Calu3 (cell line): ENCODE data around the gene SEC23A. TPM values are rescaled to one million over a fixed set of nuclear protein-coding genes. Genes with fewer than 3 reads are reported as not detected.

Experiments
- BruUV-seq: library from RNA; stranded (reverse); fragments of 400-500 nt; replicated peaks from 2 replicates; lab custom pipeline; 2021; lab: Mats Ljungman, UMichigan
- CTCF ChIA-PET: fragments of 300-600 bp; sonication (Branson Sonifier 250); formaldehyde crosslinking; loops from one replicate; lab custom pipeline; 2022; ENCODE audit warnings: antibody characterized with exemption; lab: Charles Lee
- DNase-seq: peaks from one replicate; pipeline ENCODE4 v3.0.0; 2022
- H3K27ac Mint-ChIP-seq: one replicate; pipeline ENCODE4 v1.8.0; 2022; ENCODE audit warnings: mixed read lengths; ENCODE audit not compliant: unreplicated experiment
- H3K27me3 Mint-ChIP-seq: one replicate; pipeline ENCODE4 v1.8.0; 2022; ENCODE audit warnings: mixed read lengths; ENCODE audit not compliant: unreplicated experiment
- H3K36me3 Mint-ChIP-seq: one replicate; pipeline ENCODE4 v1.8.0; 2022; ENCODE audit warnings: mild to moderate bottlenecking, moderate library complexity, mixed read lengths; ENCODE audit not compliant: insufficient read depth, unreplicated experiment
- H3K4me1 Mint-ChIP-seq: one replicate; pipeline ENCODE4 v1.8.0; 2022; ENCODE audit warnings: mild to moderate bottlenecking, low read depth, mixed read lengths; ENCODE audit not compliant: unreplicated experiment
- H3K4me3 Mint-ChIP-seq: one replicate; pipeline ENCODE4 v1.8.0; 2022; ENCODE audit warnings: mild to moderate bottlenecking, low read depth, moderate library complexity, mixed read lengths; ENCODE audit not compliant: unreplicated experiment
- H3K9me3 Mint-ChIP-seq: one replicate; pipeline ENCODE4 v1.8.0; 2022; ENCODE audit warnings: low read depth, mixed read lengths; ENCODE audit not compliant: unreplicated experiment
- CTCF ChIP-seq: fragments of 200-600 bp; IDR thresholded peaks from one replicate; pipeline ENCODE4 v1.8.0; 2022; ENCODE audit warnings: antibody characterized with exemption; ENCODE audit not compliant: unreplicated experiment
- intact Hi-C: fragments of 100-400 bp; cut with micrococcal nuclease; formaldehyde crosslinking; loops from one replicate; pipeline ENCODE4 v1.10.0; 2022; ENCODE audit not compliant: unreplicated experiment
- total RNA-seq: library from RNA; stranded (reverse); gene quantifications from 2 replicates; pipeline ENCODE4 v1.2.3, GENCODE V29; 2022

The SEC23A gene
- total RNA-seq, 1 experiment from 2014 or later = 48.0 TPM

GRCh38 chr14:39087493-39087892 is 15.5 kb downstream of the SEC23A start:
- CTCF ChIA-PET = no interaction called here
- intact Hi-C loops = no loop called here
- Mint-ChIP-seq H3K4me1 (no peaks in the 10 kb centered on the region), H3K9me3 (no peaks in the 10 kb centered on the region), H3K27ac (no peak overlapping the region), H3K4me3 (no peak overlapping the region), H3K27me3 (no peaks in the 10 kb centered on the region), H3K36me3 (peaks cover 23% of the 10 kb centered on the region)
- TF ChIP-seq CTCF = no peak
- no TSS peak for BruUV-seq
- DNase-seq = no peak

DNA sequence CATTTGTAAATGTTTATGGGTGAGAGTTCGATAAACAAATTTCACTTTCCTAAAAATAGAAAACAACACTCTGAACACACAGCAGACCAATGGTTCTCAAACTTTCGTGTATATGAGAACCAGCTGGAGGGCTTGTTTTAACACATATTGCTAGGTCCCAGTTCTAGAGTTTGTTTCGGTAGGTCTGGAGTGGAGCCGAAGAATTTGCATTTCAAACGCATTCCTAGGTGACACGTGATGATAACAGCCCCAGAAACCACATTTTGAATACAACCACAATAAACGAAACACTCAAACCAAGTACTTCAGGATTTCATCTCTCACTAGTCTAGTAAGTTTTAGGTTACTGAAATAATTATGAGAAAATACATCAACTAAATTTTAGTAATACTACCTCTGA is 17.1 kb downstream of the SEC23A start:
- no peaks in the 10 kb centered on the region for H3K9me3 Mint-ChIP-seq
- H3K4me3 Mint-ChIP-seq = no peak overlapping the region
- peaks cover 24% of the 10 kb centered on the region for H3K36me3 Mint-ChIP-seq
- CTCF ChIA-PET = no interaction called here
- no peaks in the 10 kb centered on the region for H3K4me1 Mint-ChIP-seq
- no peak for TF ChIP-seq CTCF
- H3K27ac Mint-ChIP-seq = no peak overlapping the region
- intact Hi-C loops = no loop called here
- H3K27me3 Mint-ChIP-seq = no peaks in the 10 kb centered on the region
- BruUV-seq = no TSS peak
- DNase-seq = no peak

- no TSS peak for BruUV-seq
- no peak overlapping the region for H3K27ac Mint-ChIP-seq
- DNase-seq = no peak
- no peaks in the 10 kb centered on the region for H3K9me3 Mint-ChIP-seq
- intact Hi-C loops = no loop called here
- no peak overlapping the region for H3K4me3 Mint-ChIP-seq
- no peaks in the 10 kb centered on the region for H3K27me3 Mint-ChIP-seq
- no peak for TF ChIP-seq CTCF
- CTCF ChIA-PET = no interaction called here
- H3K36me3 Mint-ChIP-seq = peaks cover 29% of the 10 kb centered on the region
- no peaks in the 10 kb centered on the region for H3K4me1 Mint-ChIP-seq
Measured at GRCh38 chr14:39083127-39083526, 19.9 kb downstream of the SEC23A start.

DNA sequence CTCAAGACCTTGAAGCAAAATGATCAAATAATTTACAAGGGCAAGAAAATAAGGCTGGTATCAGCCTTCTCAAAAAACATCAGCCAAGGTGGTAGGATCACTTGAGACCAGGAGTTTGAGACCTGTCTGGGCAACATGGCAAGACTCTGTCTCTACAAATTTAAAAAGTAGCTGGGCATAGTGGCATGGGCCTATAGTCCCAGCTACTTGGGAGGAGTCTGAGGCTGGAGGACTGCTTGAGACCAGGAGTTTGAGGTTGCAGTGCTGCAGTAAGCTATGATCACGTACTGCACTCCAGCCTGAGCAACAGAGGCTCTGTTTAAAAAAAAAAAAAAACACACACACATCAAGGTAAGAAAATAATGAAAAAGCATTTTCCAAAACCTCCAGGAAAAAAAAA is 22.1 kb downstream of the SEC23A start:
- intact Hi-C loops = no loop called here
- CTCF ChIA-PET = interaction anchor here (0.7 kb wide), 1 partner anchor 361 kb away, joined by 3 read pairs; no protein-coding TSS in a partner anchor
- no TSS peak for BruUV-seq
- no peak for TF ChIP-seq CTCF
- DNase-seq = no peak
- H3K27ac Mint-ChIP-seq = no peak overlapping the region
- H3K27me3 Mint-ChIP-seq = no peaks in the 10 kb centered on the region
- H3K9me3 Mint-ChIP-seq = no peaks in the 10 kb centered on the region
- no peaks in the 10 kb centered on the region for H3K4me1 Mint-ChIP-seq
- peaks cover 43% of the 10 kb centered on the region for H3K36me3 Mint-ChIP-seq
- no peak overlapping the region for H3K4me3 Mint-ChIP-seq
